Cardiac septum (tissue), 1 donor: ENCODE results near the gene ATP6V0E2. TPM values are rescaled to one million over a fixed set of nuclear protein-coding genes. Genes with fewer than 3 reads are reported as not detected.
"Not testable (repeated sequence)": the region's sequence is repeated elsewhere in the genome, so short reads cannot be mapped to it uniquely, and the experiment has no call there.

ENCODE experiments used
- DNase-seq: peaks from one replicate; pipeline ENCODE4 v3.0.0-alpha.2; 2020; ENCODE audit warnings: low spot score
- intact Hi-C: fragments of 100-400 bp; cut with DNase I; formaldehyde crosslinking; loops from one replicate; pipeline ENCODE4 v1.14.0; 2022
- total RNA-seq: library from RNA; stranded (reverse); fragmentation: NEBNext Ultra II Directional; extraction: Animal tissue kit (Norgen Biotek cat#: 25700); gene quantifications from one replicate; pipeline ENCODE4 v1.2.1, GENCODE V29; 2021
- donor health status: DM: no; HTN: no; CAD: no.

Gene ATP6V0E2
- total RNA-seq, 1 donor from 2014 or later = 80.2 TPM

- intact Hi-C loops = no loop called here
Measured at GRCh38 chr7:149886018-149886415, 12.2 kb downstream of the ATP6V0E2 start.

GRCh38 chr7:149887311-149887710 is 13.5 kb downstream of the ATP6V0E2 start:
- intact Hi-C loops = no loop called here
- DNase-seq = no peak

More at GRCh38 chr7:149886018-149886415, 12.2 kb downstream of the ATP6V0E2 start:
- DNase-seq = no peak

DNA sequence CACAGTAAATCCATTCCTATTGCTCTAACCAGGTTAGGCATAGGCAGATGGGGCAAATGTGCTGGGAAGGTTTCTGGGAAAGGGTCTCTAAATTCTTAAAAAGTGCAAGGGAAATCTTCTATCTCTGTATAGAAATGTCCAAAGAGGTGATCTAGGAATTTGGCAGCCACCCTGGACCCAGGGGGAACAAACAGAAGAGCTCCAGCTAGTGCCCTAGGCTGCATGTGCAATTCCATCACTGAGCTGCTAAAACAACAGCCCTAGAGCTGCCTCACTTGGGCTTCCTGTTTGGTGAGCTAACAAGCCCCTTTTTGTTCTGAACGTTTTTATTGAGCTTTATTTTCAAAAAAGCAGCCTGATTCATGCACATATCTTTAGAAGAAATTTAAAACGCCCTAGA is 16.9 kb downstream of the ATP6V0E2 start:
- DNase-seq, intact Hi-C loops: not testable (repeated sequence)

- DNase-seq, intact Hi-C loops: not testable (repeated sequence)
Measured at GRCh38 chr7:149894957-149895356, 21.2 kb downstream of the ATP6V0E2 start.

DNA sequence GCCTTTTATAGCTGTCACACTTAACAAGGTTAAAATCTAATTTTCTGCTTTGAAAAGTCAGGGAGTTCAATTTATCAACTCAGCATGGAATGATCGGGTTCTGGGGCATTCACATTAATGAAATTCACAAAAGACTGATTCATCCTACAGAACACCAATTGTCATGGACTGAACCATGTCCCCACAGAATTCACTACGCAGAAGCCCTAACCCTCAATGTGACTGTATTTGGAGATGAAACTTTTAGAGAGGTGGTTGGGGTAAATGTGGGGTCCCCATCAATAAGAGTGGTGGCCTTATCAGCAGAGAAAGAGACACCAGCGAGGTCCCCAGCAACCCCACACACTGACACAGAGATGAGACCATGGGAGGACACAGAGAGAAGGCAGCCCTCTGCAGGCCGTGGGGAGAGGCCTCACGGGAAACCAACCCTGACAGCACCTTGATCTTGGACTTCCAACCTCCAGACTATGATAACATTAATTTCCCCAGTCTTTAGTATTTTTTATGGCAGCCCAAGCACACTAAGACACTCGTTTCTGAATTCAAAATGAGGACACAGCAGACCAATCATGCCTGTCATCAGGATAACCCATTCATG is 34.1 kb downstream of the ATP6V0E2 start:
- intact Hi-C loops, DNase-seq: not testable (repeated sequence)

GRCh38 chr7:149910219-149910618 is 36.5 kb downstream of the ATP6V0E2 start:
- DNase-seq, intact Hi-C loops: not testable (repeated sequence)

DNA sequence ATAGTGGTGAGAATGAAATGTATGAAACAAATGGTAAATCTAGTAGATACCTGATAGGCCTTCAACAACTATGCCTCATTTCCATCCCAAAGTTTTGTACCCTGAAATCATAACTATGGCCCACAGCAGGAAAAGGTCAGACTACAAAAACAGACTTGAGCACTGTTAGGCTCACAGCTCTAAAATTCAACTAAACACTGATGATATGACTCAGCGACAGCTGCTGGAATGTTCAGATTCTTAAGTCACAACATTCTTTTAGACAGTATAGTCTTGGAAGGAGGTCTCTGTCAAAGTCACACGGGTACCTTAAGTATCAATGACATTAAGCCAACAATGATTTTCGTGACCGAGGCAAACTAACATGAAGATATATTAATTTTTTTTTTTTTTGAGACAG is 38.4 kb downstream of the ATP6V0E2 start:
- DNase-seq, intact Hi-C loops: not testable (repeated sequence)

DNA sequence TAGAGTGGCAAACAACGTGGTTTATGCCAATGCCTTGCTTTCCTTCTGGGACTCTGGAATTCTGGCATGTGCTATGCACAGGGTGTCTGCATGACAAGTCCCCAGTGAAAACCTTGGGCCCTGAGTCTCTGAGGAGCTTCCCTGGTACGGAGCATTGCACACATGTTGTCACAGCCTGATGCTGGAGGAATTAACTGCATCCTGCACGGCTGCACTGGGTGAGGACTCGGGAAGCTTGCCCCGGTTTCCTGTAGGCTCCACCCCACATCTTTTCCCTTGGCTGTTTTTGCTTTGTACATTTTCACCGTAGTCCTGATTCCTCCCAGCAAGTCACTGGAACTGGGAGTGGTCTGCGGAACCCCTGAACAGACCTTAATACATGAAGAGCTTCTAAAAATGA is 52.6 kb downstream of the ATP6V0E2 start:
- DNase-seq, intact Hi-C loops: not testable (repeated sequence)

Other genes starting within 250 kb of the ATP6V0E2 start
- gene ZNF467, start 100.4 kb upstream of the ATP6V0E2 start, total RNA-seq = 7.0 TPM
- gene ZNF862, start 35.6 kb upstream of the ATP6V0E2 start, total RNA-seq = 12.8 TPM